Measurements from ENCODE around the gene PIK3R6.

GRCh38 chr17:8837563-8838075 lies 29.9 kb downstream of the PIK3R6 start:
- TF ChIP-seq, protein P1, sequence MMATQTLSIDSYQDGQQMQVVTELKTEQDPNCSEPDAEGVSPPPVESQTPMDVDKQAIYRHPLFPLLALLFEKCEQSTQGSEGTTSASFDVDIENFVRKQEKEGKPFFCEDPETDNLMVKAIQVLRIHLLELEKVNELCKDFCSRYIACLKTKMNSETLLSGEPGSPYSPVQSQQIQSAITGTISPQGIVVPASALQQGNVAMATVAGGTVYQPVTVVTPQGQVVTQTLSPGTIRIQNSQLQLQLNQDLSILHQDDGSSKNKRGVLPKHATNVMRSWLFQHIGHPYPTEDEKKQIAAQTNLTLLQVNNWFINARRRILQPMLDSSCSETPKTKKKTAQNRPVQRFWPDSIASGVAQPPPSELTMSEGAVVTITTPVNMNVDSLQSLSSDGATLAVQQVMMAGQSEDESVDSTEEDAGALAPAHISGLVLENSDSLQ (IDR thresholded peaks at IDR 0.05) = no peak
- TF ChIP-seq BHLHE40 (IDR thresholded peaks at IDR 0.05; ENCODE audit: borderline replicate concordance) (no peak), FOXK2 (IDR thresholded peaks at IDR 0.05) (no peak), SUZ12 (IDR thresholded peaks at IDR 0.05) (no peak), NFRKB (IDR thresholded peaks at IDR 0.05) (no peak), LEF1 (IDR thresholded peaks at IDR 0.05; ENCODE audit: borderline replicate concordance) (no peak), ARNT (IDR thresholded peaks at IDR 0.05) (no peak), TARDBP (IDR thresholded peaks at IDR 0.05) (no peak)

Measured in HEK293T (cell line).